Cerebellar cortex (tissue), 1 donor: ENCODE data around the gene KRT34.
"Not testable (repeated sequence)": the region's sequence is repeated elsewhere in the genome, so short reads cannot be mapped to it uniquely, and the experiment has no call there.

Source experiments
- DNase-seq: peaks from one replicate; pipeline ENCODE4 v3.0.0-alpha.2; 2015; ENCODE audit warnings: low spot score

Gene KRT34

DNA sequence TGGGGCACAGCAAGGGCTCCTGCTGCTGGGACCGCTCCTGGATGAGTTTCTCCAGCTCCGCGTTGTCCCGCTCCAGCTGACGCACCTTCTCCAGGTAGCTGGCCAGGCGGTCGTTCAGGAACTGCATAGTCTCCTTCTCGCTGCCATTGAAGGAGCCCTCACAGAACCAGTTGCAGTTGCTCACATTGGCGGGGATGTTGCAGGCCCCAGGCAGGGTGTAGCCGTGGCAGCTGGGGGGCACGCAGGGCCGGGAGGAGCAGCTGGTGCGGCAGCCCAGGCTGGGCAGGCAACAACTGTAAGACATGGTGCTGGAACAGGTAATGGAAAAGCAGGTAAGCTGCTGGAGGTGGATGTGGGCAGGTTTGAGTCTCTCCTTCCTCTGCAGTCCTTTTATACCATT, at the start of gene KRT34:
TSS of gene KRT34 (minus strand) at position 364 of the 400 bp plus-strand sequence. CDS start at position 304, 60 bp downstream.
- DNase-seq = not testable (repeated sequence)

DNA sequence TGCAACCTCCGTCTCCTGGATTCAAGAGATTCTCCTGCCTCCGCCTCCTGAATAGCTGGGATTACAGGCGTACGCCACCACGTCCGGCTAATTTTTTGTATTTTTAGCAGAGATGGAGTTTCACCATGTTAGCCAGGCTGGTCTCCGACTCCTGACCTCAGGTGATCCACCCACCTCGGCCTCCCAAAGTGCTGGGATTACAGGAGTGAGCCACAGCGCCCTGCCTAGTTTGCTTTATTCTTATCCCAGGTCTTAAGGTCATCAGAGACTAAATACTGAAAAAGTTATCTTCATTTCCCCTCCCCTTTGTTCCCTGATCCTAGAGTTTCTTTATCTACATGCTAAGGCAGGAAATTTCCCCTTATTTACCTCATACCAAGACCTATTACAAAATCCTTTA, 48.3 kb upstream of the KRT34 start:
- DNase-seq = not testable (repeated sequence)

DNA sequence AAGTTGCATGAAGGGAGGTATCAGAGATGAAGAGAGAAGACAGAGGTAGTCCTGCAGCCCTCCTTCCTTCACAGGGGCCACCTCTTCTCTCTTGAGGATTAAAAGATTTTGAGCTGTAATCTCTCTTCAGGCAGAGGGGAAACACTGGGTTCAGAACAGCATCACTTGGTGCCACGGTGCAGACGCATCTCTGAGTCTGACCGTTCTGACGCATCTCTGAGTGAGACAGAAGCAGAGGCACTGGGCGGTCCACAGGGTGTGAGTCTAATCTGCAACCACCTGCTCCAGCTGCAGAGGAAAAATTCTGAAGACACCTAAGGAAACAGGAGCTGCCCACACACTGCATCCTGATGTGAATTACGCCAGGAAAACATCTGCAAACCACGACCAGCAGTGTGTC, 47.6 kb upstream of the KRT34 start:
- DNase-seq = no peak

DNA sequence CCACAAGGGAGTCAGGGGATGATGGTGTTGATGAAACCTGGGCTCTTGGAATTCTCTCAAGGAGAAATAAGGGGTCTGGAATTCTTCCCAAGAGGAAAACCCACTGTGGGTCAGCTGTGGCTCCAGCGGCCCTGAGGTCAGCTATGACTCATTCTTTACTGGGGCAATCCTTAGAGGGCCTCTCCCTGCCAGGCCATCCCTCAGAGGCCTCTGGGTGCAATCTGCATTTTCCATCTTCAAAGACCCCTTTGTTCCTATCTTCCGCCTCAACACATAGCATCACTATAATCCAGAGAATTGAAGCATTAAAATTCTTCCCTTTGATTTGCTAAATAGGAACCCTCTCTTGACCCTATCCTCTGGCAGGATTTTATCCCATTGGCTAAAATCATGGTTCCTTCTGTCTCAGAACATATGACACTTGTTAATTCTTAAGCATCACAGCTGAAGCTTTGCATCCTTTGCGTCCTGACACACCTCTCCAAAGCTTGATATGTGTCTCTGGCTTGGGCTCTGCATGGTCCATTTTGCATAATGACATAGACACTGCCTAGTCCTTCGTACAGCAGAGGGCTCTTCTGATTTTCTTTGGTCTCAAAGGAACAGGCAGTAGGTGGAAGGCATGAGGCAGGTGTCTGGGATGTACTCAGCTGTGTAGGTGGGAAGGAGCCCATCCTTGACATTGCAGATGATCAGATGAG, 46.6 kb upstream of the KRT34 start:
- no peak for DNase-seq

DNA sequence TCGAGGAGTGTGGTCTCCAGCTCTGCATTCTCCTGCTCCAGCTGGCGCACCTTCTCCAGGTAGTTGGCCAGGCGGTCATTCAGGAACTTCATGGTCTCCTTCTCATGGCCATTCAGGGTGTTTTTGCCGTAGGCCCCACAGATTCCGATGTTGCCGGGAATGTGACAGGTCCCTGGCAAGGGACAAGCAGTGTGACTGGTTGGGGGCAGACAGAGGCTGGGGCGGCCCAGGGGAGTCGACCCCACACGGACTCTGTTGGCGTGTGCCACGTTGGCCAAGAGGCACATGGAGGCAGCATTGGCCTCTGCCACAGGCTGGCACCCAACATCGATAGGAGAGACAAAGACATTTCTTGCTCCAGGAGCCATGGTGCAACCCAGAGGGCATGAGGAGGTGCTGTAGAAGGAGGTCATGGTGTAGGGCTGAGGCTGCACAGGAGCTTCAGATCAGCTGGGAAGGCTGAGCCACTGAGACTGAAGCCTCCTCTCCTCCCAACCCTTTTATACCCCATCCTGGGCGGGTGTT, 42.1 kb upstream of the KRT34 start, which contains the start of gene KRT37:
TSS of gene KRT37 (minus strand) at position 475 of the 525 bp plus-strand sequence. CDS start at position 413, 62 bp downstream.
- DNase-seq = no peak

DNA sequence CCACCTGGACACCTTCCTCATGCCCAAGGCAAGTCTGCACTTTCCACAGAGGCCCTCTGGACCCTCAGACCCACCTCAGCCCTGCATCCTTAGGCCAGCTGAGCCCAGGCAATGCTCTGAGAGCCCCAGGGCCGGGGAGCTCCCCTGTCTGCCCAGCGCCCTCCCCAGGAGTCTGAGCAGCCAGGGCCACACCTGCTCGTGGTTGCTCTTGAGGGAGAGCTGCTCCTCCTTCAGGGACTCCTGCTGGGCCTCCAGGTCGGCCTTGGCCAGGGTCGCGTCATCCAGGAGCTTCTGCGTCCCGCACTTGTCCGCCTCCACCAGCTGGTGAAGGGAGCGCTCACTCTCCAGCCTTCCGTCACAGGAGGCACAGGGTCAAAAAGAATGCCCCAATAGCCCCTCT, 40.5 kb upstream of the KRT34 start:
- DNase-seq = not testable (repeated sequence)

DNA sequence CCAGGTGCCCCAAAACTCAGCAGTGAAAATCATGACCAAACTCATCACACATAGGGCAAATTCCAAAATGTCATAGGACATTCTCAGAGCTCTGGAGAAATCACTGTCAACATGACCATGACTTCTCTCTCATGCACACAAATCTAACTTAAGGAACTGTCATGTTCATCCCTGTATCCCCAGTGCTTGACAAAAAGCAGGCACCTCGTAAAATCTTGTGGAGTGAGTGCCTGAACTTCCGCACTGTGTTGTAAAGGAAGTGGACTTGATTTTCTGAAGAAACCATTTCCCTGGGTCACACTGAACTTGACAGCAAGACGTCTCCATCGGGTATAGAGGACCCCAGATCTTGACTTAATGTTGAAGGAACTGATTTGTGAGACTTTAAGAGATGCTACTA, 39.5 kb upstream of the KRT34 start:
- no peak for DNase-seq

DNA sequence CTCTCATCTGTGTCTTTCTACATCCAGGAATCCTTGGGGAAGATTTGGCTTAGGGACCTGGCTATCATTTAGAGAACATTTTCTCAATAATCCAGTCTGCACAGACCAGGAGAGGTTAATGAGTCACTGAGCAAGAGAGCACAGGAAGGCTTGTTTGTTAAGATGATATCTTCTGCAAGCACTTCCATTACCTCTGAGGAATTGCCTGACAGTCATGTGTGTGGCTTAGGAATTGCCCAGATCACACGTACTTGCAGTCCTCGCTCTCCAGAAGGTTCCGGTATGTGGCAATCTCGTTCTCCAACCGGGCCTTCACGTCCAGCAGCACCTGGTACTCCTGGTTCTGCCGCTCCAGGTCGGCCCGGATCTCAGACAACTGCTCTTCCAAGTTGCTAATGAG, 39.0 kb upstream of the KRT34 start:
- DNase-seq = no peak

DNA sequence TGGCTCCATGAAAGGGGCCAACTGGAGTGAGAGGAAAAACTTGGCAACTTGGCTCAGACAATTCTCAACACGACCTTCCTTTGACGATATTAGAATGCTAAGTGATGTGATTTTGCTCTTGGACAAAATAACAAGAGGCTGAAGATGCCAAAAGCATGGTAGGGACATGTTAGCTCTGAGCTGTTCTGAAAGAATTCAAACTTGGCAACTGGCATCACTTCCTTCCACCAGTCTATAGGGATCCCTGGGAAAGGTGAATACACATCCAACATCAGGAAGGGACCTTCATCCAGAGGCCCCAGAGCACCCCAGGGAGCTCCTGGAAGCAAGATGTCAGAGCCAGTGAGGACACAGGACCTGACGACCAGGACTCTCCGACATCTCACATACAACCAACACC, 38.0 kb upstream of the KRT34 start:
- no peak for DNase-seq

DNA sequence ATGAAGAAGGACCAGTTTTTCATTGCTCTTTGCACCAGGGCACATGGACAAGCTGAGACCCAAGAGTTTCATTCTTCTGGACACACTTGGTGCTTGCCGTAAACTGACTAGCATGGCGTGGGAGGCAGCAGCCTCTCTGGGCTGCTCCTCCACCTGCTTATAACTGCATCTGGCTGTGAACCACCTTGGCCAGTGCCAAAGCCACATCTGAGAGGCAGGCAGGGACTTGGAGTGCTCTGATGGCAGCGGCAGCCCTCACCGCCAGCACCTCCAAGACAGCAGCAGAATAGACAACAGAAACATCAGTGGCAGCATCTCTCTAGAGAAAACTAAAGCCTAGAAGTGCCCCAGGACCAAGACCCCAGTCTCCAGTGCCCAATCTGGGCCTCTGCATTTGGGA, 37.6 kb upstream of the KRT34 start:
- DNase-seq = no peak

DNA sequence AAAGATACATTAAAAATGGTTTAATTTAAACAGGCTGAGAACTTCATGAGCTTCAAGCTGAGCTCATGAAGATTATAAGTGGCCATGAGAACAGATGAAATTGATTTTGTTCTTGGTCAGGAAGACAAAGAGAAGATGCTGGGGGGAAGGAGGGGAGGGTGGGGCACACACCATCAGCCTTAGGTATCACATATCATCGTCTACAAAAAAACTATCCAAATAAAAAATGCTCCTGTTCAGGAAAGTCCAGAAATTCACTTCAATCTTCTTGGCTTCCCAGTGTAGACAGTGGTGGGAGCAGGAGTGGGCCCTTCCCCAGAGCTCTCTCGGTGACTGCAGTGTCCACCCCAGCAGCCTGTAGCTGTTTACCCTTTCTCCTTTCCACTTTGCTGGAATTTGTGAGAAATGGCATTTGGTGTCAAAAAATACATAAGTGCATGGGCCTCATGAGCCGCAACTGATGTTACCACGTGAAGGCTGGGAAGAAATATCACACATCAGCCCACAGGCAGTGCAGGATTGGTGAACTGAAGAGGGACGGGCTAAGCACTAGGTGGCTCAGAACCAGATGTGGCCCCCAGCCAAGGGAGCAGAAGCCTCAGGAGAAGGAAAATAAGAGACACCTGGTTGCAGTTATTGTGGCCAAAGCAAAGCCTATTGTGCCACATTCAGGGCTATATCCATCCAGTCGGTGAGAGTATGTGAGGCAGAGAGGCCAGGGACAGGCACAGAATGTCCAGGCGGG, 36.2 kb upstream of the KRT34 start:
- DNase-seq = no peak

DNA sequence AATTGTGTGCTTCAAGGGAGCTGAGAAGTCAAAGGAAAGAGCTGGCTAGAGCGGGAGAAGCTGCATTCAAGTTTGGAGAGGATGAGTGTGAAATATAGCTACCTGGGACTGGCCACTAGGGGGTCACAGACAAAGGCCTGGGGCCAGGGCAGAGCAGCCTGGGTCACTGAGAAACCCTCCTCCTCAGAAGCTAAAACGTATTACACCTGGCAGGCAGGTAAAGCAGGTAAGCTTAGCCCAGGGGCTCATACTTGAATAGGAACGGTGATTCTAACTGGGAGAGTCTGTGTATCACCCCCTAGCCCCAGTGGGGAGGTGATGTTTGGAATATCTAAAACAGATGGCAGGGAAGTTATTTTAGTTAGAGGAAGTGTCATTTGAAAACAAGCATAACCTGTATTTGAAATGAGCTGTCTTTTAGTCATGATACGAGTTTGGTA, 35.5 kb upstream of the KRT34 start:
- no peak for DNase-seq

DNA sequence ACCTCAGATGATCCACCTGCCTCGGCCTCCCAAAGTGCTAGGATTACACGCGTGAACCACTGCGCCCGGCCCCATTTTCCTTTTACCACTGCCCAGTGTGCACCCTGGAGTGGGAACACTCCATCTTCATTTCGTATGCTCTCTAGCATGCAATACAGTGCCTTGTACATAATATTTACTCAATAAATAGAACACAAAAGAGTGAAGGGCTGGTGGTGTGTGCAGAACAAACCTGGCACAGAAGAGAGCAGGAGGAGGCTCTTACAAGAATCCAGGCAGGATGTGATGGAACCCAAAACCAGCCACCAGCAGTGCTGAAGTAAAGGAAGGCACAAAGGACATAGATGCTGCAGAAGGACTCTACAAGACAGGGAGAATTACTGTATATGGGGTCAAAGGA, 35.0 kb upstream of the KRT34 start:
- DNase-seq = no peak

DNA sequence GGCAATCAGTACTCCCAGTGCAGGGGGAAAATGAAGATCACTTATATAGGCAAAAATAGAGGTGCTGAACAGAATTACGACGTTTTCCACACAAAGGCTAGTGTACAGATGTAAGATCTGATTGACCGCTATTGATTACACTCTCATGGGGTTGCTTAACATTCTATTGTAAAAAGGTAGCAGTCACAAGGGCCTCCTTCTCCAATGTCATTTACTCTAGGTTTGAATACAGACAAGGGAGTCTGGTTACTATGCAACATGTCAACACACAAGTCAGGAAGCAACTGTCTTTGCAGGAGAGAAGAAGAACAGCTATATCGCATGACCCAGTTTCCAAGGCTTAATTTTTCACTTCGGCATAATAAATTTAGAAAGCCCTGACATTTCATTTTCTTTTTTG, 34.4 kb upstream of the KRT34 start:
- no peak for DNase-seq

DNA sequence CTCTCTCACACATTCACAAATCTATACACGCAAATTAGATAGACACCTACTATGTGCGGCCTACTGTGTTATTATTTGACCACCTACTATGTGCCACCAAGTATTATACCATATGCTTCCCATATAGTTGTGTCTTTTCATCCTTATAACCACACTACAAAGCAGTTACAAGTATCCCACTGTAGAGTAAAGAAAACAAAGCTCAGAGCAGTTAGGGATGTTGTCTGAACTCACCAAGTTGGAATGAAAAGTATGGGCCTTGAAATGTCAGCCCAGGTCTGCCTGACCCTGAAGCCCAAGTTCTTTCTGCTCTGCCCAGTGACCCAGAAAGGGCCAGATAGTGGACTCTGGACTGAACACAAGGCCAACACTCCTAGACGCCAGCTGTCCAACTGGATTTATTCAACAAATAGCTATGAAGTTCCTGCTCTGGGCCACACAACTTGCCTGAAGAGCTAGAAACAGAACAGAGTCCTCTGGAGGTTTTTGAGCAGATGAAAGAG, 33.8 kb upstream of the KRT34 start:
- DNase-seq = no peak

DNA sequence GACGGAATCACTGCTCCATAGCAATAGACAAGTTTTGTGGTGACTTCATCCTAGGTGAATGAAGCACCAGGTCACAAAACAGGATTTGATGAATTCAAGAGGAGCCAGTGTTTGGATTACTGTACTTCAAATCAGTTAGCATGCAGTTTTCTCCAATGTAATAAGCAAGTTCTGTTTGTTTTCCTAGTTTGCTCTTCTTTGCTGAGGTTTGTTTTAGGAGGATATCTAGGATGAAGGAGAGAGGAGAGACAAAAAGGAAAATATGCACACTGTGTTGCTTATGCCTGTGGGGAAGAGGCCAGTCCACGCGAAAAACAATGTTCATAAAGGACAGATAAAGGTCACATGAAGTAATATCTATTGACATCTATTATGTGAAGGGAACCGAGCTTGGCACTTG, 33.3 kb upstream of the KRT34 start:
- DNase-seq = no peak

DNA sequence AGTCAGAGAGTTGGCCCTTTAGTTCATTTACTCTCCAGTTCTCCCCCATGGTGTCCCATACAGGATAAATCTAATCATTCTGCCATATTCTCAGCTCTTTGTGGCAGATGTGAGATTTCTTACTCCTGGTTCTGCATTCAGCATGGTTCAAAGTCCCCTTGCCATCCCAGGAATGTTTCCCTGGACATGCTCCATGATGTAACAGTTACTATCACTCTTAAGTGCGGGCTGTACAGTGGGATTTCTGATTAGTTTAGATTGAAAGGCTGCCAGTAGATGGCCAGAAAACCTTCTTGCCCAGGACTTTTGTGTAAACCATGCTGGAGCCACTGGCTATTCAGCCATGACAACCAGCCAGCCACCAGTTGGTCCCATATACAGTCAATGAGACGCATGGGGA, 31.9 kb upstream of the KRT34 start:
- DNase-seq = no peak

DNA sequence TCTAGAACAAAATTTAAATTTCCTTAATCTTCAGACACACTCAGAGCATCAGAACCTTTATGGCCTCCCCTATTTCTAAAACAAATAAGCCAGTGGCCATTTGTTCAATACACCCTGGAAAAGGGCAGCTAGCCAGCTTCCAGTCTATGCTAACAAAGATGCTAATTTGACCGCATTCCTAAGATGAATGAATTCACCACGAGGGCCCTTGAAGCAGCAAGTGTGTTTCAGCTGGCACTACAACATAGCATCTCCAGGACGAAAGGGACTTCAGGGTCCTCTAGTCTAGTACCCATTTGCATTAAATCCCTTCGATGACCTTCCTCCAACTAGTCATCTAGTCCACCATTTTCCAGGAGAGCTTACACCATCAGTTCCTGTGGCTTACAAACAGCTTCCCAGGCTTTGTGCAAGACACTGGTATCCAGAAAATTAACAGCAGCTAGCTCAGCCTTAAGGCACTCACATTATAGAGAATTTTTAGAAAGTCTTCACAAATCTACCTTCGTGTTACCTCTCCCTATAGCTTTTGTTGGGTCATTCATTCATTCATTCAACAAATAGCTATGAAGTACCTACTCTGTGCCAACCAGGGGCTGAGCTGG, 31.3 kb upstream of the KRT34 start:
- no peak for DNase-seq

DNA sequence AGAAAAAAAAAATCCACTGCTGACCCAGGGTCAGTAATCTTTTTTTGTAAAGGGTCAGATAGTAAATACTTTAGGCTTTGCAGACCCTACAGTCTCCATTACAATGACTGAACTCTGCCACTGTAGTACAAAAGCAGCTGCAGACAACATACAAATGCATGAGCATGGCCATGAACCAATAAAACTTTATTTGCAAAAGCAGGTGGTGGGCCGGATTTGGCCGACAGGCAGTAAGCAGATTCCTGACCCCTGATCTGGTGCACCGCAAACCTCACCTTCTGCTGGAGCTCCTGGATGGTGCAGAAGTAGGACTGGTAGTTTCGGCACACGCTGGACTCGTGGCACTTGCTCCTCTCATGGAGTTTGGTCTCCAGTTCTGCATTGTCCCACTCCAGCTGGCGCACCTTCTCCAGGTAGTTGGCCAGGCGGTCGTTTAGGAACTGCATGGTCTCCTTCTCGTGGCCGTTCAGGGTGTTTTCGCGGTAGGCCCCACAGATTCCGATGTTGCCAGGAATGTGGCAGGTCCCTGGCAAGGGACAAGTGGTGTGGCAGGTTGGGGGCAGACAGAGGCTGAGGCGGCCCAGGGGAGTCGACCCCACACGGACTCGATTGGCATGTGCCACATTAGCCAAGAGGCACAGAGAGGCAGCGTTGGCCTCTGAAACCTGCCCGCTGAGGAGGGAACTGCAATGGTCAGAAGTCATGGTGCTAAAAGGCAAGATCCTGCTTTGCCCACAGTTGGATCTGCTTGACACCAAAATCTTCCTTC, 29.1 kb upstream of the KRT34 start:
- no peak for DNase-seq

DNA sequence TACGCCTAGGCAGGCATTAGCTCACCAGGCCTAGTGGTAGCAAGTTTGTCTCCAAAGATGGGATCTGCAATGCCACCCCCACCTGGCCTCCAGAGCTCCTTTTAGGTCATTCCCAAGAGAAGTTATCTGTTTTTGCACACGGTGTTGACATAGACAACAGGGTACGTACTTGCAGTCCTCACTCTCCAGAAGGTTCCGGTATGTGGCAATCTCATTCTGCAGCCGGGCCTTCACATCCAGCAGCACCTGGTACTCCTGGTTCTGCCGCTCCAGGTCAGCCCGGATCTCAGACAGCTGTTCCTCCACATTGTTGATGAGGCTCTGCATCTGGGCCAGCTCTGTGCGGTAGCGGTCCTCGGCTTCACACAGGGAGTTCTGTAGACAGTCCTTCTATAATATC, 25.1 kb upstream of the KRT34 start:
- no peak for DNase-seq

DNA sequence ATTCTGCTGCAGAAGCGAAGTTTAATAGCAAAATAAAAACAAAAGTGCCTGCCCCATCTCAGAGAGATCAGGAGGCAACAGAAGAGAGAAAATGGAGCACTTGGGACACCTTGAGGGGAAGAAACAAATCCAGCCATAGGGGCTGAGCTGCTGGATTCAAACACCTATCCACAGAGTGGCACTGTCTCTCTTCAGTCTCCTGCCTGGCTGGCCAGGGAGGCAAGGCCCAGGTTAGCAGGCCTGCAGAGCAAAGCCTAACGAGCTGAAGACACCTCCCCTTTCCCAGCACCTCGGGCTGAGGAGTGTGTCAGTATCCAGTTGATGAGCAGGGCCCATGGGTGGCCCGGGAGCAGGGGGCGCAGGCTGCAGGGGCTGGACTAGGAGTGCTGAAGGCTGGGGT, 24.1 kb upstream of the KRT34 start:
- DNase-seq = no peak
